GM23338 (cell line): Measurements from ENCODE around the gene TNFAIP8L3. TPM values are rescaled to one million over a fixed set of nuclear protein-coding genes. Genes with fewer than 3 reads are reported as not detected.

Experiments
- ATAC-seq: fragments of 200-7000 bp; cut with Tn5 transposase; 3 replicates; pipeline ENCODE4 v1.9.1; 2020
- DNase-seq: peaks from one replicate; pipeline ENCODE4 v3.0.0-alpha.2; 2015; ENCODE audit warnings: low spot score
- H2AFZ ChIP-seq: fragments of 200-600 bp; sonication (generic); 2 replicates; pipeline ENCODE4 v1.8.0; 2016; ENCODE audit warnings: antibody characterized with exemption, mild to moderate bottlenecking, moderate library complexity
- H3F3A ChIP-seq: fragments of 200-600 bp; sonication (generic); replicated peaks from 2 replicates; pipeline ENCODE4 v1.8.0; 2017; ENCODE audit warnings: antibody characterized with exemption, mixed run types, low read depth
- H3K27ac ChIP-seq: fragments of 200-600 bp; sonication (generic); 2 replicates; pipeline ENCODE4 v1.6.1; 2016; ENCODE audit warnings: low read depth
- H3K27me3 ChIP-seq: fragments of 200-600 bp; sonication (generic); 2 replicates; pipeline ENCODE4 v1.8.0; 2016; ENCODE audit warnings: mild to moderate bottlenecking, mixed run types, moderate library complexity; ENCODE audit not compliant: insufficient read depth
- H3K36me3 ChIP-seq: fragments of 200-600 bp; sonication (generic); 2 replicates; pipeline ENCODE4 v1.8.0; 2016; ENCODE audit warnings: mild to moderate bottlenecking; ENCODE audit not compliant: insufficient read depth
- H3K4me1 ChIP-seq: fragments of 200-600 bp; sonication (generic); 2 replicates; pipeline ENCODE4 v1.8.0; 2016; ENCODE audit warnings: mild to moderate bottlenecking, moderate library complexity; ENCODE audit not compliant: insufficient read depth
- H3K4me2 ChIP-seq: fragments of 200-600 bp; sonication (generic); 2 replicates; pipeline ENCODE4 v1.7.1; 2017; ENCODE audit warnings: mixed run types
- H3K4me3 ChIP-seq: fragments of 200-600 bp; sonication (generic); 2 replicates; pipeline ENCODE4 v1.6.1; 2016; ENCODE audit warnings: mixed run types
- H3K79me2 ChIP-seq: fragments of 200-600 bp; sonication (generic); replicated peaks from 2 replicates; pipeline ENCODE4 v1.8.0; 2017; ENCODE audit warnings: mild to moderate bottlenecking; ENCODE audit not compliant: insufficient read depth
- H3K9me2 ChIP-seq: fragments of 200-600 bp; sonication (generic); 2 replicates; pipeline ENCODE4 v1.8.0; 2017; ENCODE audit not compliant: insufficient read depth
- H4K20me1 ChIP-seq: fragments of 200-600 bp; sonication (generic); replicated peaks from 2 replicates; pipeline ENCODE4 v1.8.0; 2017; ENCODE audit warnings: mild to moderate bottlenecking; ENCODE audit not compliant: insufficient read depth
- H3K27ac Mint-ChIP-seq: 2 replicates; pipeline ENCODE4 v1.8.0; 2020; ENCODE audit warnings: inconsistent platforms, mild to moderate bottlenecking, moderate library complexity, mixed read lengths
- H3K27me3 Mint-ChIP-seq: 3 replicates; pipeline ENCODE4 v1.8.0; 2022; ENCODE audit warnings: low read depth, mild to moderate bottlenecking, moderate library complexity, mixed read lengths, inconsistent platforms; ENCODE audit not compliant: insufficient read depth, poor library complexity
- H3K36me3 Mint-ChIP-seq: 3 replicates; pipeline ENCODE4 v1.8.0; 2021; ENCODE audit warnings: low read depth, mild to moderate bottlenecking, inconsistent platforms, moderate library complexity, mixed read lengths
- H3K4me1 Mint-ChIP-seq: 3 replicates; pipeline ENCODE4 v1.8.0; 2020; ENCODE audit warnings: mild to moderate bottlenecking, inconsistent platforms, mixed read lengths
- H3K4me3 Mint-ChIP-seq: 3 replicates; pipeline ENCODE4 v1.8.0; 2021; ENCODE audit warnings: moderate library complexity, mild to moderate bottlenecking, inconsistent platforms, mixed read lengths
- H3K9me3 Mint-ChIP-seq: 3 replicates; pipeline ENCODE4 v1.8.0; 2020; ENCODE audit warnings: moderate library complexity, mild to moderate bottlenecking, inconsistent platforms, mixed read lengths
- CREB1 ChIP-seq: fragments of 250-450 bp; sonication (Bioruptor Pico); IDR thresholded peaks from 2 replicates; pipeline ENCODE4 v1.5.0; 2020; ENCODE audit warnings: low read depth, mild to moderate bottlenecking, moderate library complexity
- ETS1 ChIP-seq: IDR thresholded peaks from 2 replicates; pipeline ENCODE4 v1.6.1; 2016; ENCODE audit warnings: antibody characterized with exemption
- EZH2 ChIP-seq: fragments of 200-600 bp; sonication (generic); IDR thresholded peaks from one replicate; pipeline ENCODE4 v1.8.0; 2017; ENCODE audit warnings: antibody characterized with exemption, mild to moderate bottlenecking, low read depth; ENCODE audit not compliant: unreplicated experiment
- EZH2phosphoT487 ChIP-seq: fragments of 200-600 bp; sonication (generic); IDR thresholded peaks from one replicate; pipeline ENCODE4 v1.8.1; 2018; ENCODE audit warnings: antibody characterized with exemption; ENCODE audit not compliant: unreplicated experiment
- JUNB ChIP-seq: IDR thresholded peaks from one replicate; pipeline ENCODE4 v1.6.1; 2016; ENCODE audit warnings: antibody characterized with exemption; ENCODE audit not compliant: unreplicated experiment
- NANOG ChIP-seq: IDR thresholded peaks from 2 replicates; pipeline ENCODE4 v1.6.1; 2016; ENCODE audit warnings: antibody characterized with exemption, borderline replicate concordance
- POLR2AphosphoS5 ChIP-seq: IDR thresholded peaks from 2 replicates; pipeline ENCODE4 v1.6.1; 2016; ENCODE audit warnings: antibody characterized with exemption, low read depth
- STAT1 ChIP-seq: IDR thresholded peaks from one replicate; pipeline ENCODE4 v1.6.1; 2016; ENCODE audit warnings: antibody characterized with exemption; ENCODE audit not compliant: unreplicated experiment
- ZNF114 ChIP-seq: fragments of 250-450 bp; sonication (Bioruptor Pico); IDR thresholded peaks from 2 replicates; pipeline ENCODE4 v1.5.0; 2020; ENCODE audit warnings: mild to moderate bottlenecking, moderate library complexity
- ZNF331 ChIP-seq: fragments of 250-450 bp; sonication (Bioruptor Pico); IDR thresholded peaks from 2 replicates; pipeline ENCODE4 v1.5.0; 2020; ENCODE audit warnings: low read depth, mild to moderate bottlenecking, moderate library complexity
- ZNF462 ChIP-seq: fragments of 250-450 bp; sonication (Bioruptor Pico); IDR thresholded peaks from 2 replicates; pipeline ENCODE4 v1.5.0; 2020; ENCODE audit warnings: mild to moderate bottlenecking, moderate library complexity
- polyA plus RNA-seq: library from polyadenylated mRNA; unstranded; fragments of >200 nt; fragmentation: Nextera tagmentation; extraction: Ambion mirVana; gene quantifications from 2 replicates; pipeline ENCODE4 v1.2.1, GENCODE V29; 2016
- total RNA-seq: library from RNA; depleted of rRNA; stranded (reverse); fragments of >200 nt; shearing (Covaris generic); gene quantifications from 2 replicates; pipeline ENCODE4 v1.2.3, GENCODE V29; 2014
- TF ChIP-seq, protein P1 (sequence below): IDR thresholded peaks from one replicate; pipeline ENCODE4 v1.6.1; 2018; ENCODE audit warnings: antibody characterized with exemption; ENCODE audit not compliant: unreplicated experiment
- TF ChIP-seq, protein P2 (sequence below), 2 experiments: fragments of 200-600 bp in 1 of 2; sonication (generic) in 1 of 2; conservative IDR thresholded peaks; 2 replicates each; pipeline versions ENCODE4 v1.5.1 to v1.6.1; 2016 to 2017; ENCODE audit warnings: antibody characterized with exemption in 2 of 2, low read depth in 2 of 2, mild to moderate bottlenecking in 2 of 2, moderate library complexity in 1 of 2

The TNFAIP8L3 gene
- total and polyA plus RNA-seq, 2 experiments from 2014 or later, result 0.23 to 0.31 TPM

GRCh38 chr15:51103330-51103729 is 8.6 kb upstream of the TNFAIP8L3 start:
- no peak overlapping the region for H2AFZ ChIP-seq
- no peaks in the 10 kb centered on the region; the same call in 1 of the 2 replicates for H3K27me3 ChIP-seq
- DNase-seq (no peak), ATAC-seq (no peak)
- TF ChIP-seq ZNF114 (CRISPR knock-in tag), result no peak
- TF ChIP-seq EZH2phosphoT487, result no peak
- no peak for TF ChIP-seq EZH2
- no peak for TF ChIP-seq ZNF331
- TF ChIP-seq NANOG, result no peak
- TF ChIP-seq, protein P1, sequence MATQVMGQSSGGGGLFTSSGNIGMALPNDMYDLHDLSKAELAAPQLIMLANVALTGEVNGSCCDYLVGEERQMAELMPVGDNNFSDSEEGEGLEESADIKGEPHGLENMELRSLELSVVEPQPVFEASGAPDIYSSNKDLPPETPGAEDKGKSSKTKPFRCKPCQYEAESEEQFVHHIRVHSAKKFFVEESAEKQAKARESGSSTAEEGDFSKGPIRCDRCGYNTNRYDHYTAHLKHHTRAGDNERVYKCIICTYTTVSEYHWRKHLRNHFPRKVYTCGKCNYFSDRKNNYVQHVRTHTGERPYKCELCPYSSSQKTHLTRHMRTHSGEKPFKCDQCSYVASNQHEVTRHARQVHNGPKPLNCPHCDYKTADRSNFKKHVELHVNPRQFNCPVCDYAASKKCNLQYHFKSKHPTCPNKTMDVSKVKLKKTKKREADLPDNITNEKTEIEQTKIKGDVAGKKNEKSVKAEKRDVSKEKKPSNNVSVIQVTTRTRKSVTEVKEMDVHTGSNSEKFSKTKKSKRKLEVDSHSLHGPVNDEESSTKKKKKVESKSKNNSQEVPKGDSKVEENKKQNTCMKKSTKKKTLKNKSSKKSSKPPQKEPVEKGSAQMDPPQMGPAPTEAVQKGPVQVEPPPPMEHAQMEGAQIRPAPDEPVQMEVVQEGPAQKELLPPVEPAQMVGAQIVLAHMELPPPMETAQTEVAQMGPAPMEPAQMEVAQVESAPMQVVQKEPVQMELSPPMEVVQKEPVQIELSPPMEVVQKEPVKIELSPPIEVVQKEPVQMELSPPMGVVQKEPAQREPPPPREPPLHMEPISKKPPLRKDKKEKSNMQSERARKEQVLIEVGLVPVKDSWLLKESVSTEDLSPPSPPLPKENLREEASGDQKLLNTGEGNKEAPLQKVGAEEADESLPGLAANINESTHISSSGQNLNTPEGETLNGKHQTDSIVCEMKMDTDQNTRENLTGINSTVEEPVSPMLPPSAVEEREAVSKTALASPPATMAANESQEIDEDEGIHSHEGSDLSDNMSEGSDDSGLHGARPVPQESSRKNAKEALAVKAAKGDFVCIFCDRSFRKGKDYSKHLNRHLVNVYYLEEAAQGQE, result no peak
- TF ChIP-seq ETS1, result no peak
- no peak for TF ChIP-seq CREB1
- TF ChIP-seq JUNB, result no peak
- no peak for TF ChIP-seq STAT1
- TF ChIP-seq POLR2AphosphoS5, result no peak
- TF ChIP-seq, protein P2, sequence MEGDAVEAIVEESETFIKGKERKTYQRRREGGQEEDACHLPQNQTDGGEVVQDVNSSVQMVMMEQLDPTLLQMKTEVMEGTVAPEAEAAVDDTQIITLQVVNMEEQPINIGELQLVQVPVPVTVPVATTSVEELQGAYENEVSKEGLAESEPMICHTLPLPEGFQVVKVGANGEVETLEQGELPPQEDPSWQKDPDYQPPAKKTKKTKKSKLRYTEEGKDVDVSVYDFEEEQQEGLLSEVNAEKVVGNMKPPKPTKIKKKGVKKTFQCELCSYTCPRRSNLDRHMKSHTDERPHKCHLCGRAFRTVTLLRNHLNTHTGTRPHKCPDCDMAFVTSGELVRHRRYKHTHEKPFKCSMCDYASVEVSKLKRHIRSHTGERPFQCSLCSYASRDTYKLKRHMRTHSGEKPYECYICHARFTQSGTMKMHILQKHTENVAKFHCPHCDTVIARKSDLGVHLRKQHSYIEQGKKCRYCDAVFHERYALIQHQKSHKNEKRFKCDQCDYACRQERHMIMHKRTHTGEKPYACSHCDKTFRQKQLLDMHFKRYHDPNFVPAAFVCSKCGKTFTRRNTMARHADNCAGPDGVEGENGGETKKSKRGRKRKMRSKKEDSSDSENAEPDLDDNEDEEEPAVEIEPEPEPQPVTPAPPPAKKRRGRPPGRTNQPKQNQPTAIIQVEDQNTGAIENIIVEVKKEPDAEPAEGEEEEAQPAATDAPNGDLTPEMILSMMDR (conservative IDR thresholded peaks at IDR 0.05; ENCODE audit: low read depth in 2 of 2), result no peak
- TF ChIP-seq ZNF462, result no peak
- H3F3A ChIP-seq, result no peaks in the 10 kb centered on the region
- no peak overlapping the region for H3K27ac Mint-ChIP-seq
- H3K9me2 ChIP-seq, result no peaks in the 10 kb centered on the region; the same call in 1 of the 2 replicates
- H3K36me3 ChIP-seq, result no peaks in the 10 kb centered on the region
- H3K4me1 ChIP-seq, result no peaks in the 10 kb centered on the region
- H3K4me2 ChIP-seq, result no peak overlapping the region
- H3K27ac ChIP-seq, result no peak overlapping the region
- no peaks in the 10 kb centered on the region for H3K9me3 Mint-ChIP-seq
- no peak overlapping the region for H3K4me3 Mint-ChIP-seq
- no peaks in the 10 kb centered on the region for H3K36me3 Mint-ChIP-seq
- peaks cover 3% of the 10 kb centered on the region for H3K27me3 Mint-ChIP-seq
- H3K4me3 ChIP-seq, result no peak overlapping the region
- H4K20me1 ChIP-seq, result no peaks in the 10 kb centered on the region; the same call in 1 of the 2 replicates
- H3K4me1 Mint-ChIP-seq, result peaks cover 10% of the 10 kb centered on the region
- H3K79me2 ChIP-seq, result no peaks in the 10 kb centered on the region; the same call in 1 of the 2 replicates
